Measurements from ENCODE around the gene USP25.

The USP25 gene

DNA sequence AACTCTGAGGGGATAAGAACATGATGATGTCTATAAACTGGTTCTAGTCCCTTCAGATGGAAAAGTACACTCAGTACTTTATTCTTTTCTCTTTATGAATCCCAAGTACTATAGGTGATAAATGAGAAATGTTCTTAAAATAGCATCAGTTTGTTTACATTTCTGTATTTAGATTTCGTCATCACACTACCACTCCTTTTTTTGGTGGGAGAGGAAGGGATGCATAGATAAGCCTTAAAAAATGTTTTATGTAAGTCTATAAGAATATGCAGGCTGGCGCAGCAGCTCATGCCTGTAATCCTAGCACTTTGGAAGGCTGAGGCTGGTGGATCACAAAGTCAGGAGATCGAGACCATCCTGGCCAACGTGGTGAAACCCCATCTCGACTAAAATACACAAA is 144.8 kb downstream of the USP25 start:
- Histone ChIP-seq H3K27me3 (ENCODE audit: insufficient read depth, low read length, poor library complexity) (no peaks in the 10 kb centered on the region), H2AFZ (ENCODE audit: low read depth, low read length) (no peak overlapping the region), H3K4me2 (ENCODE audit: insufficient read depth, low read length) (no peak overlapping the region), H3K9me3 (ENCODE audit: insufficient read depth, low read length, severe bottlenecking) (no peaks in the 10 kb centered on the region), H3K4me3 (ENCODE audit: low read depth in 1 of 2, low read length in 2 of 2) (no peak overlapping the region), H4K20me1 (ENCODE audit: insufficient read depth, low read length) (no peaks in the 10 kb centered on the region), H3K9ac (ENCODE audit: low read depth, low read length) (no peak overlapping the region), H3K4me1 (ENCODE audit: insufficient read depth, low read length) (no peaks in the 10 kb centered on the region), H3K79me2 (ENCODE audit: insufficient read depth, low read length) (no peaks in the 10 kb centered on the region), H3K27ac (ENCODE audit: low read length) (no peak overlapping the region), H3K36me3 (ENCODE audit: insufficient read depth, low read length) (peaks cover 69% of the 10 kb centered on the region)
- ATAC-seq (ENCODE audit: insufficient read depth, low read depth) (no peak), DNase-seq (no peak)
- TF ChIP-seq, protein P1, sequence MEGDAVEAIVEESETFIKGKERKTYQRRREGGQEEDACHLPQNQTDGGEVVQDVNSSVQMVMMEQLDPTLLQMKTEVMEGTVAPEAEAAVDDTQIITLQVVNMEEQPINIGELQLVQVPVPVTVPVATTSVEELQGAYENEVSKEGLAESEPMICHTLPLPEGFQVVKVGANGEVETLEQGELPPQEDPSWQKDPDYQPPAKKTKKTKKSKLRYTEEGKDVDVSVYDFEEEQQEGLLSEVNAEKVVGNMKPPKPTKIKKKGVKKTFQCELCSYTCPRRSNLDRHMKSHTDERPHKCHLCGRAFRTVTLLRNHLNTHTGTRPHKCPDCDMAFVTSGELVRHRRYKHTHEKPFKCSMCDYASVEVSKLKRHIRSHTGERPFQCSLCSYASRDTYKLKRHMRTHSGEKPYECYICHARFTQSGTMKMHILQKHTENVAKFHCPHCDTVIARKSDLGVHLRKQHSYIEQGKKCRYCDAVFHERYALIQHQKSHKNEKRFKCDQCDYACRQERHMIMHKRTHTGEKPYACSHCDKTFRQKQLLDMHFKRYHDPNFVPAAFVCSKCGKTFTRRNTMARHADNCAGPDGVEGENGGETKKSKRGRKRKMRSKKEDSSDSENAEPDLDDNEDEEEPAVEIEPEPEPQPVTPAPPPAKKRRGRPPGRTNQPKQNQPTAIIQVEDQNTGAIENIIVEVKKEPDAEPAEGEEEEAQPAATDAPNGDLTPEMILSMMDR (IDR thresholded peaks at IDR 0.05; ENCODE audit: borderline replicate concordance, extremely low read depth, low read length, poor library complexity, severe bottlenecking) = no peak
- TF ChIP-seq EZH2 (IDR thresholded peaks at IDR 0.05; ENCODE audit: borderline replicate concordance, low read depth, low read length, severe bottlenecking) = no peak

DNA sequence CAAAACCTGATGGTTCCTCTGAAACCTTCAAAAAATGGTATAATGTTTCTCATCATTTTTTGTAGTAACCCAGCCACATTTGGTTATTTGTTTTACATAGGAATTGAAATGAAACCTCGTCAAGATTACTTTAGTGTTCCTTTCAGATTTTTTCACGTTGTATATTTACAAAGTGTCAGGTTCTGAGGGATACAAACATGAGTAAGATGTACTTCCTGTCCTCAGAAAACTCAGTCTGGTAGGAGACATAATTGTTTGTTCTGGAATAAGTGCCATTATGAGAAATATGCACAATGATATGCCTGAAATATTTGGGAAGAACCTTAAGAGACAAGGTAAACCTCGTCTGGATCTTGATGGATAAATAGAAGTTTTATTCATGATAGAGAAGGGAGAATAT is 145.5 kb downstream of the USP25 start:
- Histone ChIP-seq H2AFZ (ENCODE audit: low read depth, low read length) (no peak overlapping the region), H3K27me3 (ENCODE audit: insufficient read depth, low read length, poor library complexity) (no peaks in the 10 kb centered on the region), H3K4me1 (ENCODE audit: insufficient read depth, low read length) (no peaks in the 10 kb centered on the region), H3K4me2 (ENCODE audit: insufficient read depth, low read length) (no peak overlapping the region), H3K36me3 (ENCODE audit: insufficient read depth, low read length) (peaks cover 69% of the 10 kb centered on the region), H4K20me1 (ENCODE audit: insufficient read depth, low read length) (no peaks in the 10 kb centered on the region), H3K9ac (ENCODE audit: low read depth, low read length) (no peak overlapping the region), H3K4me3 (ENCODE audit: low read depth in 1 of 2, low read length in 2 of 2) (no peak overlapping the region), H3K9me3 (ENCODE audit: insufficient read depth, low read length, severe bottlenecking) (peaks cover under 1% of the 10 kb centered on the region), H3K79me2 (ENCODE audit: insufficient read depth, low read length) (no peaks in the 10 kb centered on the region), H3K27ac (ENCODE audit: low read length) (no peak overlapping the region)
- ATAC-seq (ENCODE audit: insufficient read depth, low read depth) = no peak
- no peak for DNase-seq
- no peak for TF ChIP-seq EZH2 (IDR thresholded peaks at IDR 0.05; ENCODE audit: borderline replicate concordance, low read depth, low read length, severe bottlenecking)
- TF ChIP-seq, protein P1 (IDR thresholded peaks at IDR 0.05; ENCODE audit: borderline replicate concordance, extremely low read depth, low read length, poor library complexity, severe bottlenecking) = no peak

DNA sequence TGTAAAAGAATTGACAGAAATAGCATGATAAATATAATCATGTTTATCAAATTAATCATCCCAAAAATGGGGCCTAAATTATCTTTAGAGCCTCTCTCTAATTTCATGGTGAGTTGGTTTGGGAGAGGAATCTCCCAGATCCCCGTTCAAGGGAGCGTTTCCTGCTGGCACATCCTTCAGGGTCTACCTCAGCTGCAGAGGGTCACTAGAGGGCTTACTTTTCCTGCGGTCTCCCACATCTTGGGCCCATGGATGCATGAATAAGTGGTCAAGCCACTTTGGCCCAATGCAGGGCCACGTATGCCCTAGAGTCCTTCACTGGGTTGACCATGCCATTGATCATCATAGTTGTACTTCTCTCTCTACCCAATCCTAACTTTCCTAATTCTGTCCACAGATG is 164.1 kb downstream of the USP25 start:
- Histone ChIP-seq H3K4me3 (ENCODE audit: low read depth in 1 of 2, low read length in 2 of 2) (no peak overlapping the region), H3K9ac (ENCODE audit: low read depth, low read length) (no peak overlapping the region), H3K4me2 (ENCODE audit: insufficient read depth, low read length) (no peak overlapping the region), H4K20me1 (ENCODE audit: insufficient read depth, low read length) (no peaks in the 10 kb centered on the region), H3K9me3 (ENCODE audit: insufficient read depth, low read length, severe bottlenecking) (no peaks in the 10 kb centered on the region), H3K79me2 (ENCODE audit: insufficient read depth, low read length) (no peaks in the 10 kb centered on the region), H3K4me1 (ENCODE audit: insufficient read depth, low read length) (no peaks in the 10 kb centered on the region), H3K36me3 (ENCODE audit: insufficient read depth, low read length) (no peaks in the 10 kb centered on the region), H2AFZ (ENCODE audit: low read depth, low read length) (no peak overlapping the region), H3K27ac (ENCODE audit: low read length) (no peak overlapping the region), H3K27me3 (ENCODE audit: insufficient read depth, low read length, poor library complexity) (no peaks in the 10 kb centered on the region)
- DNase-seq = no peak
- TF ChIP-seq EZH2 (IDR thresholded peaks at IDR 0.05; ENCODE audit: borderline replicate concordance, low read depth, low read length, severe bottlenecking) = no peak
- TF ChIP-seq, protein P1 (IDR thresholded peaks at IDR 0.05; ENCODE audit: borderline replicate concordance, extremely low read depth, low read length, poor library complexity, severe bottlenecking) = no peak
- 0 out of 3 replicates have a peak, but pooled peaks have one; percentile 9 for ATAC-seq (ENCODE audit: insufficient read depth, low read depth)

DNA sequence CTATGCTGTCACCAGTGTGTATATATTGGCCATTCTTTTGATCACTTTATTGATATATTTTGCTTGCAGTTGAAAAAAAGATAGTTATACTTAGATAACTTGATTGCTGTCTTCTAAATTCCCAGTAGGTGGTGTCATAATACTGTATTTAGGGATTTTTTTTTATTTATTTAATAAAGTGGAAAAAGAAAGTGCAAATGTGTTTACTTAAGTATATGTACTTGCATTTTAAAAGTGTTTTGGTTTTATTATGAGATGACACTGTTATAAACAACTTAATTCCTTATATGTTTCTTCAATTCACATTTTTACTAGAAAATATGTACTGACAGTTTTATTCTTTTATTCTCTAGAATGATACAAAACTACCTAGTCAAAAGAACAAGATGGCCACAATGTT is 164.8 kb downstream of the USP25 start:
- no peaks in the 10 kb centered on the region for H3K79me2 ChIP-seq (ENCODE audit: insufficient read depth, low read length)
- no peak overlapping the region for H3K4me2 ChIP-seq (ENCODE audit: insufficient read depth, low read length)
- no peaks in the 10 kb centered on the region for H3K27me3 ChIP-seq (ENCODE audit: insufficient read depth, low read length, poor library complexity)
- DNase-seq = no peak
- H3K9me3 ChIP-seq (ENCODE audit: insufficient read depth, low read length, severe bottlenecking) = no peaks in the 10 kb centered on the region
- no peaks in the 10 kb centered on the region for H3K36me3 ChIP-seq (ENCODE audit: insufficient read depth, low read length)
- TF ChIP-seq EZH2 (IDR thresholded peaks at IDR 0.05; ENCODE audit: borderline replicate concordance, low read depth, low read length, severe bottlenecking) = no peak
- TF ChIP-seq, protein P1 (IDR thresholded peaks at IDR 0.05; ENCODE audit: borderline replicate concordance, extremely low read depth, low read length, poor library complexity, severe bottlenecking) = peak; percentile 58
- no peak overlapping the region for H3K9ac ChIP-seq (ENCODE audit: low read depth, low read length)
- H2AFZ ChIP-seq (ENCODE audit: low read depth, low read length) = no peak overlapping the region
- no peaks in the 10 kb centered on the region for H4K20me1 ChIP-seq (ENCODE audit: insufficient read depth, low read length)
- no peak overlapping the region for H3K4me3 ChIP-seq (ENCODE audit: low read depth in 1 of 2, low read length in 2 of 2)
- no peak for ATAC-seq (ENCODE audit: insufficient read depth, low read depth)
- no peaks in the 10 kb centered on the region for H3K4me1 ChIP-seq (ENCODE audit: insufficient read depth, low read length)
- H3K27ac ChIP-seq (ENCODE audit: low read length) = no peak overlapping the region

All from DND-41 (cell line).